SK-N-SH (cell line): ENCODE measurements around the gene WDR53. TPM values are rescaled to one million over a fixed set of nuclear protein-coding genes. Genes with fewer than 3 reads are reported as not detected.

ENCODE experiments used
- CTCF ChIA-PET: fragments of 300-600, 350-600 bp; formaldehyde crosslinking; extraction: SDS; loops from one replicate; lab custom pipeline; 2021; lab: Yijun Ruan, JAX
- POLR2A ChIA-PET: fragments of 350-600 bp; sonication (Branson Sonifier 250); formaldehyde crosslinking; extraction: SDS; loops from one replicate; lab custom pipeline; 2020; ENCODE audit warnings: antibody characterized with exemption, inconsistent platforms; lab: Yijun Ruan, JAX
- DNase-seq: peaks from one replicate; pipeline ENCODE4 v3.0.0; 2012
- H2AFZ ChIP-seq: fragments of 200-600 bp; sonication (generic); 2 replicates; pipeline ENCODE4 v1.8.1; 2016; ENCODE audit warnings: antibody characterized with exemption, mild to moderate bottlenecking, low read depth
- H3F3A ChIP-seq: fragments of 200-600 bp; sonication (generic); replicated peaks from 2 replicates; pipeline ENCODE3; 2016; ENCODE audit warnings: antibody characterized with exemption, mild to moderate bottlenecking; ENCODE audit not compliant: insufficient read depth
- H3K27ac ChIP-seq, 2 experiments: fragments of 200-500 bp in 1 of 2; fragments of 200-600 bp in 1 of 2; sonication (Bioruptor generic) in 1 of 2; sonication (generic), shearing (Covaris generic) in 1 of 2; 2 replicates each; pipeline versions ENCODE4 v1.5.1 to v1.6.1; 2014 to 2016; ENCODE audit warnings: low read depth in 2 of 2, inconsistent platforms in 1 of 2, low read length in 1 of 2, mild to moderate bottlenecking in 1 of 2, mixed read lengths in 1 of 2
- H3K27me3 ChIP-seq: fragments of 200-600 bp; sonication (generic), shearing (Covaris generic); 2 replicates; pipeline ENCODE4 v1.6.1; 2016; ENCODE audit warnings: mixed run types; ENCODE audit not compliant: insufficient read depth
- H3K36me3 ChIP-seq, 2 experiments: fragments of 200-500 bp in 1 of 2; fragments of 200-600 bp in 1 of 2; sonication (Bioruptor generic) in 1 of 2; sonication (generic) in 1 of 2; replicated peaks in 1 of 2; 2 replicates each; pipeline versions ENCODE3 to v1.5.1; 2014 to 2016; ENCODE audit warnings: low read length in 1 of 2, mild to moderate bottlenecking in 1 of 2; ENCODE audit not compliant: insufficient read depth in 2 of 2, control insufficient read depth in 1 of 2
- H3K4me1 ChIP-seq, 2 experiments: fragments of 200-500 bp in 1 of 2; fragments of 200-600 bp in 1 of 2; sonication (Bioruptor generic) in 1 of 2; sonication (generic), shearing (Covaris generic) in 1 of 2; 2 replicates each; pipeline versions ENCODE4 v1.5.1 to v1.6.1; 2014 to 2016; ENCODE audit warnings: low read depth in 1 of 2, low read length in 1 of 2, mixed run types in 1 of 2; ENCODE audit not compliant: insufficient read depth in 2 of 2, control insufficient read depth in 1 of 2
- H3K4me2 ChIP-seq: fragments of 200-600 bp; sonication (generic), shearing (Covaris generic); 2 replicates; pipeline ENCODE4 v1.6.1; 2017; ENCODE audit warnings: mixed run types
- H3K4me3 ChIP-seq, 2 experiments: fragments of 200-500 bp in 1 of 2; fragments of 200-600 bp in 1 of 2; sonication (Bioruptor generic) in 1 of 2; sonication (generic), shearing (Covaris generic) in 1 of 2; 2 replicates each; pipeline versions ENCODE4 v1.5.1 to v1.8.1; 2014 to 2016; ENCODE audit warnings: low read depth in 2 of 2, inconsistent platforms in 1 of 2, low read length in 1 of 2, mild to moderate bottlenecking in 1 of 2, mixed read lengths in 1 of 2, moderate library complexity in 1 of 2
- H3K79me2 ChIP-seq: fragments of 200-600 bp; sonication (generic); 2 replicates; pipeline ENCODE4 v1.8.1; 2017; ENCODE audit warnings: mild to moderate bottlenecking; ENCODE audit not compliant: insufficient read depth
- H3K9ac ChIP-seq: fragments of 200-600 bp; sonication (generic); 2 replicates; pipeline ENCODE4 v1.6.1; 2017; ENCODE audit warnings: mixed run types
- H3K9me2 ChIP-seq: fragments of 200-600 bp; sonication (generic); 2 replicates; pipeline ENCODE4 v1.6.1; 2017; ENCODE audit warnings: mixed run types
- H3K9me3 ChIP-seq: fragments of 200-600 bp; sonication (generic); 2 replicates; pipeline ENCODE4 v1.6.1; 2017; ENCODE audit warnings: mixed run types, mild to moderate bottlenecking, moderate library complexity
- H4K20me1 ChIP-seq: fragments of 200-600 bp; sonication (generic); 2 replicates; pipeline ENCODE4 v1.6.1; 2017; ENCODE audit warnings: mild to moderate bottlenecking, mixed run types; ENCODE audit not compliant: insufficient read depth
- CTCF ChIP-seq: fragments of 200-600 bp; sonication (generic); IDR thresholded peaks from 2 replicates; pipeline ENCODE4 v1.6.1; 2017; ENCODE audit warnings: antibody characterized with exemption, mild to moderate bottlenecking, moderate library complexity
- EZH2phosphoT487 ChIP-seq: fragments of 200-600 bp; sonication (generic); IDR thresholded peaks from 2 replicates; pipeline ENCODE4 v1.6.1; 2017; ENCODE audit warnings: low read depth, mixed run types, mild to moderate bottlenecking, antibody characterized with exemption, moderate library complexity, borderline replicate concordance
- FOXJ3 ChIP-seq: sonication (generic); formaldehyde crosslinking; IDR thresholded peaks from 2 replicates; pipeline ENCODE4 v1.5.1; 2020; ENCODE audit warnings: mild to moderate bottlenecking, missing genetic modification reagents
- FOXM1 ChIP-seq: IDR thresholded peaks from 2 replicates; pipeline ENCODE4 v1.4.0; 2012; ENCODE audit warnings: low read depth, mild to moderate bottlenecking
- GATA2 ChIP-seq: sonication (generic); formaldehyde crosslinking; IDR thresholded peaks from 2 replicates; pipeline ENCODE4 v1.5.0; 2020; ENCODE audit warnings: mild to moderate bottlenecking, missing genetic modification reagents
- JUND ChIP-seq: IDR thresholded peaks from 2 replicates; pipeline ENCODE4 v1.4.0; 2012
- NRF1 ChIP-seq: IDR thresholded peaks from 2 replicates; pipeline ENCODE4 v1.6.1; 2012; ENCODE audit warnings: low read depth, mild to moderate bottlenecking, low read length
- POLR2AphosphoS5 ChIP-seq: IDR thresholded peaks from 2 replicates; pipeline ENCODE4 v1.6.1; 2012; ENCODE audit warnings: low read depth, low read length
- RAD21 ChIP-seq: IDR thresholded peaks from 2 replicates; pipeline ENCODE4 v1.6.1; 2012; ENCODE audit warnings: mild to moderate bottlenecking, low read length
- RCOR1 ChIP-seq: fragments of 150-350 bp; IDR thresholded peaks from 2 replicates; pipeline ENCODE4 v1.6.1; 2017; ENCODE audit warnings: antibody characterized with exemption, low read length
- ZBTB33 ChIP-seq: IDR thresholded peaks from 2 replicates; pipeline ENCODE4 v1.4.0; 2012; ENCODE audit warnings: low read depth, borderline replicate concordance
- WGBS: methylation state at CpG from one replicate; pipeline ENCODE4 v1.1.6; 2017; ENCODE audit warnings: low lambda C conversion rate; 5-methylcytosine and 5-hydroxymethylcytosine counted together
- polyA plus RNA-seq, 3 experiments: library from polyadenylated mRNA; depleted of rRNA; stranded (reverse); fragments of >200 nt; gene quantifications; 2 replicates each; pipeline ENCODE4 v1.2.3, GENCODE V29; 2012
- TF ChIP-seq, protein P1 (sequence below): fragments of 150-350 bp; IDR thresholded peaks from 2 replicates; pipeline ENCODE4 v1.6.1; 2017; ENCODE audit warnings: antibody characterized with exemption, low read length, low read depth, borderline replicate concordance
- TF ChIP-seq, protein P2 (sequence below): IDR thresholded peaks from 2 replicates; pipeline ENCODE4 v1.6.1; 2012; ENCODE audit warnings: mild to moderate bottlenecking, low read depth, low read length, moderate library complexity

Gene WDR53
- polyA plus RNA-seq, 1 of the 3 experiments (the other 2 are of a cell fraction) = 7.0 TPM

GRCh38 chr3:196609805-196610515, 41.6 kb upstream of the WDR53 start:
- POLR2A ChIA-PET = no interaction called here
- H3K9me3 ChIP-seq = 0 out of 2 replicates have a peak, but pooled peaks cover 3% of the 10 kb centered on the region
- no peak overlapping the region for H3K27ac ChIP-seq
- H3K9ac ChIP-seq = no peak overlapping the region
- no peaks in the 10 kb centered on the region for H3K36me3 ChIP-seq
- no peaks in the 10 kb centered on the region for H3K79me2 ChIP-seq
- H3F3A ChIP-seq = no peaks in the 10 kb centered on the region
- DNase-seq = no peak
- H4K20me1 ChIP-seq = no peaks in the 10 kb centered on the region
- WGBS = 84% methylated on average over 6 of the region's 6 CpGs
- H3K9me2 ChIP-seq = no peaks in the 10 kb centered on the region
- CTCF ChIA-PET = interaction anchor here (0.5 to 4.6 kb wide), 33 partner anchors 8 to 393 kb away, joined by 3 to 54 read pairs (median 4); partner anchors contain the start of gene NCBP2
- H2AFZ ChIP-seq = no peak overlapping the region
- no peaks in the 10 kb centered on the region for H3K27me3 ChIP-seq
- peaks cover 7 to 9% of the 10 kb centered on the region in 2 experiments; a peak in 2 of 4 replicates for H3K4me1 ChIP-seq
- H3K4me3 ChIP-seq = no peak overlapping the region
- H3K4me2 ChIP-seq = no peak overlapping the region
- TF ChIP-seq FOXJ3 (CRISPR knock-in tag) = no peak
- TF ChIP-seq, protein P1, sequence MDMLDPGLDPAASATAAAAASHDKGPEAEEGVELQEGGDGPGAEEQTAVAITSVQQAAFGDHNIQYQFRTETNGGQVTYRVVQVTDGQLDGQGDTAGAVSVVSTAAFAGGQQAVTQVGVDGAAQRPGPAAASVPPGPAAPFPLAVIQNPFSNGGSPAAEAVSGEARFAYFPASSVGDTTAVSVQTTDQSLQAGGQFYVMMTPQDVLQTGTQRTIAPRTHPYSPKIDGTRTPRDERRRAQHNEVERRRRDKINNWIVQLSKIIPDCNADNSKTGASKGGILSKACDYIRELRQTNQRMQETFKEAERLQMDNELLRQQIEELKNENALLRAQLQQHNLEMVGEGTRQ = no peak
- TF ChIP-seq NRF1 = no peak
- TF ChIP-seq, protein P2, sequence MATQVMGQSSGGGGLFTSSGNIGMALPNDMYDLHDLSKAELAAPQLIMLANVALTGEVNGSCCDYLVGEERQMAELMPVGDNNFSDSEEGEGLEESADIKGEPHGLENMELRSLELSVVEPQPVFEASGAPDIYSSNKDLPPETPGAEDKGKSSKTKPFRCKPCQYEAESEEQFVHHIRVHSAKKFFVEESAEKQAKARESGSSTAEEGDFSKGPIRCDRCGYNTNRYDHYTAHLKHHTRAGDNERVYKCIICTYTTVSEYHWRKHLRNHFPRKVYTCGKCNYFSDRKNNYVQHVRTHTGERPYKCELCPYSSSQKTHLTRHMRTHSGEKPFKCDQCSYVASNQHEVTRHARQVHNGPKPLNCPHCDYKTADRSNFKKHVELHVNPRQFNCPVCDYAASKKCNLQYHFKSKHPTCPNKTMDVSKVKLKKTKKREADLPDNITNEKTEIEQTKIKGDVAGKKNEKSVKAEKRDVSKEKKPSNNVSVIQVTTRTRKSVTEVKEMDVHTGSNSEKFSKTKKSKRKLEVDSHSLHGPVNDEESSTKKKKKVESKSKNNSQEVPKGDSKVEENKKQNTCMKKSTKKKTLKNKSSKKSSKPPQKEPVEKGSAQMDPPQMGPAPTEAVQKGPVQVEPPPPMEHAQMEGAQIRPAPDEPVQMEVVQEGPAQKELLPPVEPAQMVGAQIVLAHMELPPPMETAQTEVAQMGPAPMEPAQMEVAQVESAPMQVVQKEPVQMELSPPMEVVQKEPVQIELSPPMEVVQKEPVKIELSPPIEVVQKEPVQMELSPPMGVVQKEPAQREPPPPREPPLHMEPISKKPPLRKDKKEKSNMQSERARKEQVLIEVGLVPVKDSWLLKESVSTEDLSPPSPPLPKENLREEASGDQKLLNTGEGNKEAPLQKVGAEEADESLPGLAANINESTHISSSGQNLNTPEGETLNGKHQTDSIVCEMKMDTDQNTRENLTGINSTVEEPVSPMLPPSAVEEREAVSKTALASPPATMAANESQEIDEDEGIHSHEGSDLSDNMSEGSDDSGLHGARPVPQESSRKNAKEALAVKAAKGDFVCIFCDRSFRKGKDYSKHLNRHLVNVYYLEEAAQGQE = no peak
- no peak for TF ChIP-seq POLR2AphosphoS5
- TF ChIP-seq RAD21 = no peak
- no peak for TF ChIP-seq ZBTB33
- TF ChIP-seq RCOR1 = no peak
- TF ChIP-seq CTCF = no peak
- no peak for TF ChIP-seq EZH2phosphoT487
- TF ChIP-seq FOXM1 = no peak
- TF ChIP-seq GATA2 = no peak
- TF ChIP-seq JUND = no peak
